Right ventricle myocardium inferior (tissue), 1 donor: ENCODE results near the gene CSMD2. TPM values are rescaled to one million over a fixed set of nuclear protein-coding genes. Genes with fewer than 3 reads are reported as not detected.

Experiments used
- ATAC-seq: fragments of 200-7000 bp; cut with Tn5 transposase; one replicate; pipeline ENCODE4 v1.9.1; 2020; ENCODE audit warnings: mild to moderate bottlenecking, moderate library complexity
- DNase-seq: peaks from one replicate; pipeline ENCODE4 v3.0.0; 2021; ENCODE audit errors: missing footprints
- intact Hi-C: fragments of 100-400 bp; cut with DNase I; formaldehyde crosslinking; loops from one replicate; pipeline ENCODE4 v1.11.0; 2022
- total RNA-seq: library from RNA; stranded (reverse); fragmentation: NEBNext Ultra II Directional; extraction: Animal tissue kit (Norgen Biotek cat#: 25700); gene quantifications from one replicate; pipeline ENCODE4 v1.2.1, GENCODE V29; 2021
- donor health status: DM: no; HTN: yes; CAD: no; lungs with severe emphysema.

CSMD2 gene
- total RNA-seq, 1 donor from 2014 or later = 0.32 TPM

DNA sequence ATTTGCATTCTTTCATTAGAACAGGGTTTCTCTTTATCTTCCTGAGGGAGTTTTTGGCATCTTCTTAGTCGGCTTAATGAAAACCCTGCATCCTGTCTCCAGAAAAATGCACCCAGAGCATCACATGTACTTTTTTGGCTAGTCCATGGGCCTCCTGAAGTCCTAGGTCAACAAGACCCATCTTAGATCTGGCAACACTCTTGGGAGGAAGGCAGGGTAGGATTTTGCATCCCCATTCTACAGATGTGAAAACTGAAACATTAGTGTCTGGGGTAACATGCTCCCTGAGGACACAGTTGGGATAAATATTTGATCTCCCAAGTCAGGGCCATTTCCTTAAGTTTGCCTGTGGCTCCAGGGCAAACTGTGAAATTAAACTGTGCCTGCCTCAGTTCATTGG is 341.2 kb downstream of the CSMD2 start:
- ATAC-seq (no peak), DNase-seq (no peak)

GRCh38 chr1:33823401-33823800 is 341.6 kb downstream of the CSMD2 start:
- intact Hi-C loops = no loop called here
- DNase-seq (no peak), ATAC-seq (no peak)

More for the DNA sequence above, 341.2 kb downstream of the CSMD2 start:
- intact Hi-C loops = no loop called here

GRCh38 chr1:33822396-33822795 is 342.6 kb downstream of the CSMD2 start:
- DNase-seq = no peak
- no peak for ATAC-seq
- intact Hi-C loops = no loop called here

DNA sequence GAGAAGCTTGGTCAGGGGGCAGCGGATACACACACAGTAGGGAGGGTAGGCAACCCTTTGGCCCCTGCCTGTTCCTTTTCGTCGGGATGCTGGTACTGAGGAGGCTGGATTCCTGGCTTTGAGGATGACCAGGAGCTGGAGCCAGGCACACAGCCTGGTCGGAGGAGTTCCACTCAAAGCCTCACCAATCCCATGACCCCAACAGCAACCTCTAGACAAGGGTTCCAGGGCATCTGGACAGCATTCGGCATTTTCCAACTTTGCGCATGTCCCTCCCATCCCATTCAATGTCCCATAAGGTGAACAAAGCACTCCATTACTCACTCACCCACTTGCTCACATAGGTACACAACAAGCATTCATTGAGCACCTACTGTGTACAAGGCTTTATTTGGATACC is 343.7 kb downstream of the CSMD2 start:
- intact Hi-C loops = no loop called here
- no peak for ATAC-seq
- DNase-seq = no peak

DNA sequence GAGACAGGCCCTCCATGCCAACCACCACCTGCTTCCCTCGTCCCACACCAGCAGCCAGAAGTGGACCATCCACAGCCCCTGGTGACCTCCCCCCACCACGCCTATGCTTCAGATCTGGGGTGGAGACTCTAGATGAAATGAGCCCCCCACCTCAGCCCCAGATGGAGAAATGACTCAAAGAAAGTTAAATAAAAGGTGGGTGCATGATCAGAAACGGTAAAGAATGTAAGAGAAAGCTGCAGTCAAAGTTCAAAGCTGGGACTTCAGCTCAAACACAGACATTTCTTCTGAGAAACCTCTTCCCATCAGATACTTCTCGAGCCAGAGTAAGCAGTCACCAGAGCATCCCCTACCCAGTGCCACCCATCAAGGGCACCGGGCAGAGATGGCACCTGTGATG is 344.2 kb downstream of the CSMD2 start:
- DNase-seq = no peak
- no peak for ATAC-seq
- intact Hi-C loops = no loop called here

GRCh38 chr1:33819913-33820311 is 345.1 kb downstream of the CSMD2 start:
- intact Hi-C loops = no loop called here
- ATAC-seq = no peak
- no peak for DNase-seq

- intact Hi-C loops = no loop called here
- DNase-seq = no peak
- no peak for ATAC-seq
Measured at GRCh38 chr1:33819290-33819912, 345.6 kb downstream of the CSMD2 start.

- intact Hi-C loops = no loop called here
- DNase-seq (no peak), ATAC-seq (no peak)
Measured at GRCh38 chr1:33818071-33818470, 347.0 kb downstream of the CSMD2 start.

DNA sequence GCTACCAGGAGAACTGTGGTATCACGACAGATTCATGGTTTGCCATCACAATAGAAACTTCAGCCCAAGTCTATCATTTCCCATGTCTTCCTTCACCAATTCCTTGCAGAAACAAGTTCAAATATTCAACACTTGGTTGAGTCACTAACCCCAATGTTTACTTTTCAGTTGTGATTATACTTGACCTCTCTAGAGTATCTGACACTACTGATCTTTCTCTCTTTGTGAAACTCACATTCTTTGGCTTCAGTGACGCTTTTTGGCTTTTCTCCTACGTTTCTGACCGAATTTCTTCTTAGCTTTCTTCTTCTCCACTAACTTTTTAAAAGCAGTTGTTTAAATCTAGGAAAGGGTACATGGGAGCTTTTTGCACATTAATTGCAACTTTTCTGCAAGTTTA is 350.0 kb downstream of the CSMD2 start:
- ATAC-seq = no peak
- DNase-seq = no peak
- intact Hi-C loops = no loop called here

DNA sequence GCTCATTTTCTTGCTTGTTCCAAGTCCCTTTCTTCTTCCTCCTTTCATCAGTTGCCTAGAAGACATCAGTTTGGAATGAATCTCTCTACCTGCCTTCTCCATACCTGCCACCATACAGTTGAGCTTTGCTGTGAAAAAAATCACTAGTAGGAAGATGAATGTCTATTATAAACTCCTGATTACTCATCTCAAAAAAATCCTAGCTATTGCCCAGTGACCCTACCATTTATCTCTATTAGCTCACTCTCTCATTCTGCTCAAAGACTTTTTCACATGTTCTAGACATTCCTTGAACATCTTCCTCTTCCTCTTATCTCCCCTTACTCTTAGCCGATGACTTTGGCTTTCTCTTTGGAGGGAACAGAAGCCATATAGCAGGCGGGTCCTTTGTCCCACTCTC is 350.9 kb downstream of the CSMD2 start:
- DNase-seq = no peak
- intact Hi-C loops = no loop called here
- ATAC-seq = no peak

DNA sequence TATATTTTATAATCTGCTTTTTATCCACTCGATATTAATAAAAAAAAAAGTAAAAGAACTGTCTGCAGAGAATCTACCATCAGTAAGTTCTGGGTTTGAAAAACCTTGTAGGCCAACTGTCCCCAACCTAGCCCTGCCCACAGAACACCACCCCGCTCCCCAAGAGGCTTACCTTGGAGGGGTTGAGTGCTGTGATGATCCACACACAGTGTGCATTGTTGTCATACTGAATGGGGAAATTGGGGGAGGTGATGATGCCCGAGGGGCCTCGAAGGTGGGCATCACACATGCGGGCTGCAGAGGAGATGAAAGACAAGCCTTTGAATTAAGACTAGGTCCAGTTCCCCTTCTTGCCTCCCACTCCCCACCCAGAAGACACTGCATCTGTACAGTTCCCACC is 354.5 kb downstream of the CSMD2 start:
- DNase-seq (no peak), ATAC-seq (no peak)
- intact Hi-C loops = no loop called here

DNA sequence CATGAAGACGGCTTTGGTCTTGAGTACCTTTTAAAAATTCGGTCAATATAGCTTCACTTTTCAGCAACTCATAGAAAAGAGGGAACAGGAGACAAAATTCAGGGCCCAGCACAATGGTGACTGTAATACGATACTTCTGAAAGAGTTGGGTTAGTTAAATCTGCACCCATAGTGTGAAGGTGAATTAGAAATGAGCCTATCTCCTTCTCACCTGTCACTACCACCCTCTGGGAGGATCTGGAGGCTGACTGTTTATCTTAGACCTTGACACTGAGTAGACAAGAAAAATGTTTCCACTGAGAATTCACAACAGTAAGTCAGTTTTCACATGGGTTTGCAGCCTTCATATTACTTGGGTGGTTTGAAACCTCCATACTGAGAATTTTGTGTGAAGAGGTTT is 359.0 kb downstream of the CSMD2 start:
- ATAC-seq (no peak), DNase-seq (no peak)
- intact Hi-C loops = no loop called here

DNA sequence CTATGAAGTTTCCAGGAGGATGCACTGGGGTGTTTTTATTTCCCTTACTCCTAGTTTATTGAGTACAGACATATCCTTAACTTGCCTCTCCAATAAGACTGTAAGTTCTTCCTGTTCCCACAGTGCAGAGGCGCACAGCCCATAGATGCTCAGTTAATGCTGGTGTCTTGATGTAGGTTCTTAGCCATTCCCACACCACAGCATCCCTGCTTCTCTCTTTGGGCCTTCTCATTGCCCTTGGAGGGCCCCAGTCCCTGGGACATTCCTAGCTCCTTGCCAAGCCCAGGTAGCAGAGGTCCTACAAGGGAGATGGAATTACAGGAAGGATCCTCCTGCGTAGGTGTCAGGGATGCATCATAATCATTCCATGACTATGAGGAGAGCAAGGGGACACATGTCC is 362.8 kb downstream of the CSMD2 start:
- DNase-seq (no peak), ATAC-seq (no peak)
- intact Hi-C loops = no loop called here

DNA sequence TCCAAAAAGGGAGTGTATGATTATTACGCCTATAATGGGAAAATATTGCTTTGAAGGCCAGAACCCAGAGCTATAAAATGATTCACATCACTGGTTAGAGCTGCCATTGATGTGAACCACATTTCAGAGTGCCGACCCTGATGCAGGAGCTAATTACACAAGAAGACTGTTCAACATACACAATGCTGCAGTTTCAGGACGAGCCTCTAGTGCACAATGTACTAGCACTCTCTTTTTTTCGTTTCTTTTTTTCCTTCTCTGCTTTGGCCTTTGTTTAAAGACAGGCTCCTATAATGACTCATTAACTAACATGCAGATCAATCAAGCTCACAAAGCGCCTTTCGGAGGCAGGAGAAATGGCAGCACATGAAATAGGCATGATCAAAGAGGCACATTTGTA is 367.2 kb downstream of the CSMD2 start:
- ATAC-seq (no peak), DNase-seq (no peak)
- intact Hi-C loops = no loop called here

DNA sequence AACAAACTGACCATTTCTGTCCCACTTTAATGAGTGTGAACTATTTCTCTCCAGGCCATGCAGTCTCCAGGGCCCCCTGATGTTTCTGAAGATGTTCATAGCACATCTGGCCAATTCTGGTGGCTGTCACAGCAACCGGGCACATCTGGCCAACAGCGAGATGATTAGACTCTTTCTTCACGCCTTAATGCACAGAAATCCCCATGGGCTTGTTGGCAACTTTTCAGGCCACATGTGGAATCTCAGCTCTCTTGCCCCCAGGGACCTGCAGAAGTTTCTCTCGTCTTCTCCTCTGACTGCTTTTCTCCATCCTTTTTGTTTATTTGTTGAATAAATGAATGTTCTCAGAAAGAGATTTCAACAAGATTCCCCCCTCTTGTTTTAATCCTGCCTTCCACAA is 372.4 kb downstream of the CSMD2 start:
- ATAC-seq (no peak), DNase-seq (no peak)
- intact Hi-C loops = no loop called here

DNA sequence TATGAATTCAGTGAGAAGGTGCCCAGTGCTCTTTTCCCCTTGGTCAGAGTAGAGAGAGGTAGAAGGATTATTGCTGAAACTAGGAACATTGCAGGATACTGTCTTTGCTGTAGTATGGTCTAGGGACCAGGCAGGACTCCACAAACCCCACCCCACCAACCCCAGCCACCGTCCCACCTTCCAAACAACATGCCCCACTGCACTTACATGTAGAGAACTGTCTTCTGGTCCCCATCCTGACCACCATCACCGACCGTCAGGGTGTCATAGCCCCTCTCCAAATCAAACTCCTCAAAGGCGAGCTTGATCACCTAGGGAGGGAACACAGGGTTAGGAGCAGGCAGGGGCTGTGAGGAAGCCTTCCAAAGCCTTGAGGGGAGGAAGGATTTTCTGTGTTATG is 372.8 kb downstream of the CSMD2 start:
- DNase-seq (no peak), ATAC-seq (no peak)
- intact Hi-C loops = no loop called here

DNA sequence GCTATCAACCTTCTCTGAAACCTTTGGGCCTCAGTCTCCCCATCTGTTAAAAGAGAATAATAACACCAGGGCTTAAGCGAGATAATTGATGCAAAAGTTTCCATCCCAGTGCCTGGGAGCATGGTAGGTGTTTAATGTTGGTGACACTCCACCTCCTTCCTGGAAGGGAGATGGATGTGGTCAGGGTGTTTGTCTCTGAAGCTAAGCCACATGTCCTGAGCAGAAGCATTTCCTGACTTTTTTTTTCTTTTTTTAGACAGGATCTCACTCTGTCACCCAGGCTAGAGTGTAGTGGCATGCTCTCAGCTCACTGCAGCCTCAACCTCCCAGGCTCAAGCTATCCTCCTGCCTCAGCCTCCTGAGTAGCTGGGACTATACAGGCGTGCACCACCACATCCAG is 373.8 kb downstream of the CSMD2 start:
- DNase-seq = no peak
- no peak for ATAC-seq
- intact Hi-C loops = no loop called here

GRCh38 chr1:33790577-33790976 is 374.5 kb downstream of the CSMD2 start:
- ATAC-seq (no peak), DNase-seq (no peak)
- intact Hi-C loops = no loop called here

DNA sequence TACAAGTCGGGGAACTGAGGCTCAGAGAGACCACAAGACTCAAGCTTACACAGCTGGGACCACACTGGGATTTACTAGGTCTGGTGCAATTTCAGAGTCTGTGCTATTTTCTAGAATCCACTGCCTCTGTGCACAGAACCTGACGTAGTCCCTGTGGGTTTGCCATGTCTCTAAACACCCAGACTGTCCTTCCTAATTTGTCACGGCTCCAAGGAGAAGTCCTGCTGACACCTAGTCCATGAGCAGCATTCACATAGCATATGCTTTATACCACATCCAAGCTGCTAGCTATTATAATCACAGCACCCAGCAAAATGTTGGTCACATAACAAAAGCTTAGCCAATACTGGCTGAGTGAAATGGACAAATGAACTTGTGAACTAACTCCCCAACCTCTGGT is 380.2 kb downstream of the CSMD2 start:
- intact Hi-C loops = no loop called here
- DNase-seq (no peak), ATAC-seq (no peak)

GRCh38 chr1:33782776-33783175 is 382.3 kb downstream of the CSMD2 start:
- intact Hi-C loops = no loop called here
- DNase-seq (no peak), ATAC-seq (no peak)

DNA sequence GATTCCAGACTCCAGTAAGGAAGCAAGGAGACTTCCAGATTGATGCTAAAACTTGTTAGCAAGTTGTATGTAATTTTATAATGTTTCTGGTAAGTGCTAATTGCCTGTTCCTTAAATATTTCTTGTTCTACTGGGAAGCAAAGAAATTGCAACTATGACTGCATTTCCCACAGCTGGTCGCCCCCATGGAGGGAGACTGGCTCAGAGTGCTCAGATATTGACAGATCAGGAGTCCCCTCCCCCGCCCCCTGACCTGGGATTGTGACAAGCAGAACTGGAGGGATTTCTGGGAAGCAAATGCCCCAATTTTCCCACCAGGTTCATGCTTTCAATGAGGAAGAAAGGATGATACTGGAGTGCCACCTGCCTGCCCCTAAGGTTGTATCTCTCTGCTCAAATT is 383.4 kb downstream of the CSMD2 start:
- ATAC-seq = no peak
- no peak for DNase-seq
- intact Hi-C loops = no loop called here

DNA sequence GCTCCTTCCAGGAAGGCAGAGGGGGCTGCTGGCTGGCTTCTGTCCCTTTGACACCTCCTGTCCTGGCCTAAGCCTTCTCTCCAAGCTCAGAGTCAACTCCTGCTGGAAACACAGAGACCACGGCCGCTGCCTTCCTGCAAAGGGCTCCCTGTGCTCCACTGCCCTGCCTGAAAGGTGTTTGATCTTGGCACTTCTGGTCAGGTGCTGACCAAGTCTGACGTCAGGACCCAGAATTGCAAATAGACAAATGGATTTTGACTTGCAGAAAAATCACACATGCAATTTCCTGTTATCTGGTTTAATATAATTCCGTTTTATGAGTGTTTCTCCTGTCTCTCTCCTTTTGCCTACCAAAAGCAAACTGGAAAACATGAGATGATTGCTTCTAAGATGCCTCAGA is 387.7 kb downstream of the CSMD2 start:
- ATAC-seq (no peak), DNase-seq (no peak)
- intact Hi-C loops = no loop called here
